H1 (cell line): ENCODE data around the gene BZW2.

Experiments
- CBX8 ChIP-seq: fragments of 300-800, 300-1000 bp; sonication (generic); IDR thresholded peaks from 2 replicates; pipeline ENCODE4 v1.7.1; 2016; ENCODE audit warnings: low read depth, low read length, borderline replicate concordance
- EGR1 ChIP-seq: IDR thresholded peaks from 2 replicates; pipeline ENCODE4 v1.6.1; 2011; ENCODE audit warnings: low read depth, low read length, borderline replicate concordance
- EZH2 ChIP-seq: fragments of 200-600 bp; sonication (generic); IDR thresholded peaks from 2 replicates; pipeline ENCODE4 v1.7.1; 2012; ENCODE audit warnings: low read depth, mild to moderate bottlenecking, moderate library complexity, low read length, inconsistent platforms; ENCODE audit not compliant: severe bottlenecking
- GABPA ChIP-seq: IDR thresholded peaks from 2 replicates; pipeline ENCODE4 v1.6.1; 2011; ENCODE audit warnings: mild to moderate bottlenecking, low read length, moderate library complexity, borderline replicate concordance; ENCODE audit not compliant: insufficient read depth
- HDAC2 ChIP-seq, 2 experiments: fragments of 300-600 bp in 1 of 2; sonication (generic) in 1 of 2; IDR thresholded peaks; 2 replicates each; pipeline ENCODE4 v1.6.1; 2011 to 2012; ENCODE audit warnings: low read depth in 2 of 2, low read length in 2 of 2, mild to moderate bottlenecking in 2 of 2, moderate library complexity in 2 of 2, borderline replicate concordance in 1 of 2, inconsistent platforms in 1 of 2
- MAFK ChIP-seq: IDR thresholded peaks from 2 replicates; pipeline ENCODE4 v1.6.1; 2012; ENCODE audit warnings: low read depth, mild to moderate bottlenecking, improper control_type of control experiment, low read length
- NRF1 ChIP-seq: IDR thresholded peaks from 2 replicates; pipeline ENCODE4 v1.6.1; 2011; ENCODE audit warnings: mild to moderate bottlenecking, low read depth, low read length, improper control_type of control experiment
- POLR2A ChIP-seq, 2 experiments: IDR thresholded peaks; 1 replicate in 1 of 2; 2 replicates in 1 of 2; pipeline ENCODE4 v1.6.1; 2011; ENCODE audit warnings: low read depth in 2 of 2, low read length in 2 of 2, mild to moderate bottlenecking in 2 of 2; ENCODE audit errors: control extremely low read depth in 1 of 2
- POLR2AphosphoS5 ChIP-seq: IDR thresholded peaks from 2 replicates; pipeline ENCODE4 v1.6.1; 2011; ENCODE audit warnings: low read depth, low read length
- TAF7 ChIP-seq: optimal IDR thresholded peaks from 2 replicates; pipeline ENCODE3; 2011; ENCODE audit warnings: low read depth, mild to moderate bottlenecking, inconsistent platforms, low read length, moderate library complexity, borderline replicate concordance
- TF ChIP-seq, protein P1 (sequence below), 3 experiments: IDR thresholded peaks; 1 replicate in 2 of 3; 2 replicates in 1 of 3; pipeline versions ENCODE4 v1.5.1 to v1.6.1; 2011; ENCODE audit warnings: low read length in 3 of 3, mild to moderate bottlenecking in 3 of 3, inconsistent platforms in 2 of 3, low read depth in 1 of 3, moderate library complexity in 1 of 3; ENCODE audit not compliant: insufficient read depth in 1 of 3; ENCODE audit errors: control extremely low read depth in 1 of 3

DNA sequence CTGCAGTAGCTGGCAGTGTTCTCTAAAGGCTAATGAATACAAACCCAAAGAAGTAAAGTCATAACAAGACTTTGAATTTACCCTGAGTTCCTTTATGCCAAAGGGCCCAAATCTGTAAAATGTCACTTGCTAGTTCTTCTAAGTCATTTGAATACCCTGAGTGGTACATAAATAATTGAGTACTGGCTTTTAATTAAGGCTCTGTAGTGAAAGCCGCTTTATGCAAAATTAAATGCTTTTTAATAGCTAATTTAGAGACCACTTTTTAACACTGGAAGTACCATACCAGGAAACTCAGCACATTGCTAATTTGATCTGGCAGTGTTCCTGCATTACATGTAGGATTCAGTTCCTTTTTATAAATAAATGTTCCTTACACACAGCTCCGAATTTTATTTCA lies 83.6 kb downstream of the BZW2 start:
- TF ChIP-seq CBX8 = no peak
- no peak for TF ChIP-seq MAFK
- no peak for TF ChIP-seq EZH2
- TF ChIP-seq, protein P1, sequence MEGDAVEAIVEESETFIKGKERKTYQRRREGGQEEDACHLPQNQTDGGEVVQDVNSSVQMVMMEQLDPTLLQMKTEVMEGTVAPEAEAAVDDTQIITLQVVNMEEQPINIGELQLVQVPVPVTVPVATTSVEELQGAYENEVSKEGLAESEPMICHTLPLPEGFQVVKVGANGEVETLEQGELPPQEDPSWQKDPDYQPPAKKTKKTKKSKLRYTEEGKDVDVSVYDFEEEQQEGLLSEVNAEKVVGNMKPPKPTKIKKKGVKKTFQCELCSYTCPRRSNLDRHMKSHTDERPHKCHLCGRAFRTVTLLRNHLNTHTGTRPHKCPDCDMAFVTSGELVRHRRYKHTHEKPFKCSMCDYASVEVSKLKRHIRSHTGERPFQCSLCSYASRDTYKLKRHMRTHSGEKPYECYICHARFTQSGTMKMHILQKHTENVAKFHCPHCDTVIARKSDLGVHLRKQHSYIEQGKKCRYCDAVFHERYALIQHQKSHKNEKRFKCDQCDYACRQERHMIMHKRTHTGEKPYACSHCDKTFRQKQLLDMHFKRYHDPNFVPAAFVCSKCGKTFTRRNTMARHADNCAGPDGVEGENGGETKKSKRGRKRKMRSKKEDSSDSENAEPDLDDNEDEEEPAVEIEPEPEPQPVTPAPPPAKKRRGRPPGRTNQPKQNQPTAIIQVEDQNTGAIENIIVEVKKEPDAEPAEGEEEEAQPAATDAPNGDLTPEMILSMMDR (IDR thresholded peaks at IDR 0.05; ENCODE audit: control extremely low read depth in 1 of 3, insufficient read depth in 1 of 3, low read depth in 1 of 3, low read length in 3 of 3) = no peak
- no peak for TF ChIP-seq EGR1
- TF ChIP-seq POLR2A (IDR thresholded peaks at IDR 0.05; ENCODE audit: control extremely low read depth in 1 of 2, low read depth in 2 of 2, low read length in 2 of 2) = no peak
- TF ChIP-seq TAF7 = no peak
- no peak for TF ChIP-seq HDAC2 (IDR thresholded peaks at IDR 0.05; ENCODE audit: borderline replicate concordance in 1 of 2, low read depth in 2 of 2, low read length in 2 of 2)
- no peak for TF ChIP-seq POLR2AphosphoS5
- no peak for TF ChIP-seq NRF1
- no peak for TF ChIP-seq GABPA
